ENCODE results near the gene SGF29. TPM values are rescaled to one million over a fixed set of nuclear protein-coding genes. Genes with fewer than 3 reads are reported as not detected.
"Not testable (repeated sequence)": the region's sequence is repeated elsewhere in the genome, so short reads cannot be mapped to it uniquely, and the experiment has no call there.

The SGF29 gene
- total RNA-seq, 1 donor from 2014 or later: 18.6 TPM

- no peak for TF ChIP-seq CTCF (IDR thresholded peaks at IDR 0.05; ENCODE audit: unreplicated experiment)
- no peaks in the 10 kb centered on the region for H3K4me1 Mint-ChIP-seq (ENCODE audit: unreplicated experiment)
- H3K27ac Mint-ChIP-seq (ENCODE audit: unreplicated experiment): no peak overlapping the region
- H3K9me3 Mint-ChIP-seq (ENCODE audit: unreplicated experiment): no peaks in the 10 kb centered on the region
- no peaks in the 10 kb centered on the region for H3K36me3 Mint-ChIP-seq (ENCODE audit: low read depth, unreplicated experiment)
- DNase-seq (ENCODE audit: low spot score): no peak
- H3K27me3 Mint-ChIP-seq (ENCODE audit: unreplicated experiment): peaks cover 2% of the 10 kb centered on the region
- no peak overlapping the region for H3K4me3 Mint-ChIP-seq (ENCODE audit: unreplicated experiment)
These were observed 62.9 kb downstream of the SGF29 start for GRCh38 chr16:28616636-28617035.

DNA sequence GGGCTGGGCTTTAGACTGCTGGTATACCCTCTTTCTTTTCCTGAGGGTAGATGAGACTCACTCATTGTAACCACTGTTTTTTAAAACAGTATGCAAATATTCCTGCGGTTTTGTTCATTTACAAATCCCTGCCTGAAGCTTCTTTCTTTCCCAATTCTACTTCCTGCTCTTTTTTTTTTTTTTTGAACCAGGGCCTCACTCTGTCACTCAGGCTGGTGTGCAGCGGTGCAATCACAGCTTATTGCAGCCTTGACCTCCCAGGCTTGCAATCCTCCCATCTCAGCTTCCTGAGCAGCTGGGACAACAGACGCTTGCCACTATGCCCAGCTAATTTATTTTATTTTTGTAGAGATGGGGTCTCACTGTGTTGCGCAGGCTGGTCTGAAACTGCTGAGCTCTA lies 64.2 kb downstream of the SGF29 start:
- Mint-ChIP-seq H3K4me3 (ENCODE audit: unreplicated experiment) (no peak overlapping the region), H3K27ac (ENCODE audit: unreplicated experiment) (no peak overlapping the region), H3K9me3 (ENCODE audit: unreplicated experiment) (no peaks in the 10 kb centered on the region), H3K4me1 (ENCODE audit: unreplicated experiment) (no peaks in the 10 kb centered on the region), H3K36me3 (ENCODE audit: low read depth, unreplicated experiment) (no peaks in the 10 kb centered on the region), H3K27me3 (ENCODE audit: unreplicated experiment) (peaks cover 2% of the 10 kb centered on the region)
- no peak for TF ChIP-seq CTCF (IDR thresholded peaks at IDR 0.05; ENCODE audit: unreplicated experiment)
- no peak for DNase-seq (ENCODE audit: low spot score)

GRCh38 chr16:28620316-28620715 lies 66.6 kb downstream of the SGF29 start:
- not testable (repeated sequence) for H3K4me1 Mint-ChIP-seq (ENCODE audit: unreplicated experiment); DNase-seq (ENCODE audit: low spot score); H3K27ac Mint-ChIP-seq (ENCODE audit: unreplicated experiment); H3K4me3 Mint-ChIP-seq (ENCODE audit: unreplicated experiment); H3K36me3 Mint-ChIP-seq (ENCODE audit: low read depth, unreplicated experiment); H3K9me3 Mint-ChIP-seq (ENCODE audit: unreplicated experiment); H3K27me3 Mint-ChIP-seq (ENCODE audit: unreplicated experiment)

GRCh38 chr16:28621481-28622155 lies 67.9 kb downstream of the SGF29 start:
- Mint-ChIP-seq H3K4me1 (ENCODE audit: unreplicated experiment) (no peaks in the 10 kb centered on the region), H3K36me3 (ENCODE audit: low read depth, unreplicated experiment) (no peaks in the 10 kb centered on the region), H3K27me3 (ENCODE audit: unreplicated experiment) (no peaks in the 10 kb centered on the region), H3K27ac (ENCODE audit: unreplicated experiment) (no peak overlapping the region), H3K4me3 (ENCODE audit: unreplicated experiment) (no peak overlapping the region), H3K9me3 (ENCODE audit: unreplicated experiment) (no peaks in the 10 kb centered on the region)
- no peak for DNase-seq (ENCODE audit: low spot score)
- no peak for TF ChIP-seq CTCF (IDR thresholded peaks at IDR 0.05; ENCODE audit: unreplicated experiment)

DNA sequence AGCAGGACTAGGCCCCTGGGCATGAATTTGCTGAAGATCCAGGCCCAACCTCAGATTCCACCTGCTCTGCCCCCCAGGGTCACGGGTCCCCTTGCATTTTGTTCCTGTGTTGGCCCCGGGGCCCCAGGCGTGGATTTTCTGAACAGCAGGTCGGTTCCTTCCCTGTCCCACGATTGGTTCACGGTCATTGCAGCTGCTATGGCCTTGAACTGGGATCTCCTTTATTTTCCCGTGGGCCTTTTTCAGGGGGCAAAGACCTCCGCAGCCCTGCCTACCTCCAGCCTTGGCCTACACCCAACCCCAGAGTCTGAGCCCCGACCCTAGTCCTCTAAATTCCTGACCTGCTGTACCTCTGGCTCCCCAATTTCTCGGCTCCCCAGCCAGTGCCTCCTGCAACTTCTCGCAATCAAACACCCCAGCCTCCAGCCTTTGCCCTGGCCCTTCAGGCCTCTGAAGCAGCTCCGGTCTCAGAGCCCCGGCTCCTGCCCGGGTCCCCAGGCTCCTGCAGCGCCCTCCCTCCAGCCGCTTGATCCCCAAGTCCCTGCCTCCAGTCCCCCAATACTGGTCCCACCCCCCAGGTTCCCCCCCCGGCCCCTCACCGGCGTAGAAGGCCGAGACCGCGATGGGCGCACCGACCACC lies 68.9 kb downstream of the SGF29 start:
- DNase-seq (ENCODE audit: low spot score); H3K4me1 Mint-ChIP-seq (ENCODE audit: unreplicated experiment); H3K27me3 Mint-ChIP-seq (ENCODE audit: unreplicated experiment); H3K9me3 Mint-ChIP-seq (ENCODE audit: unreplicated experiment); H3K4me3 Mint-ChIP-seq (ENCODE audit: unreplicated experiment); H3K36me3 Mint-ChIP-seq (ENCODE audit: low read depth, unreplicated experiment); H3K27ac Mint-ChIP-seq (ENCODE audit: unreplicated experiment): not testable (repeated sequence)

DNA sequence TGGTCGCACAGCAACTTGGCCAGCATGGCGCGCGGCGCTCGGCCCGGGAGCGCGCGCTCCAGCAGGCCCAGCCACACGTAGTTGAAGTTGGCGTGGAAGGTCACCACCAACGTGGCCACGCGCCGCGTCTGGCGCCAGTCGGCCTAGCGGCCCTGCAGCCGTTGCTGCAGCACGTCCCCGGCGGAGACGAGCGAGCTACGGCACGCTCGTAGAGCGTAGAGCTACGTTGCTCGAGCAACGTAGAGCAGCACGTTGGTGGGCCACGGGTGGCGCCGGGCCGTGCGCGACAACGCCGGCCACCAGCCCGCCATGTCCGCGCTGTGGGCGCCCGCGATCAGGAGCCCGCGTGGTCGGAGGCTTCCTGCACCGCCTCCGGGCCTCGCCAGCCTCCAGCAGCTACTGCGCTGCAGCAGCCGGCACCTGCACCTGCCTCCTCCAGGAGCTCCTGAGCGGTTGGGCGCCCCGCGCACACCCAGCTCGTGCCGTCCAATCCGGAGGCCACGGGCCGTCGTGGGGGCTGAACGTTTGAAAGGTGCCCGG lies 69.5 kb downstream of the SGF29 start:
- Mint-ChIP-seq H3K4me1 (ENCODE audit: unreplicated experiment) (no peaks in the 10 kb centered on the region), H3K4me3 (ENCODE audit: unreplicated experiment) (no peak overlapping the region), H3K27ac (ENCODE audit: unreplicated experiment) (no peak overlapping the region), H3K27me3 (ENCODE audit: unreplicated experiment) (no peaks in the 10 kb centered on the region), H3K9me3 (ENCODE audit: unreplicated experiment) (no peaks in the 10 kb centered on the region), H3K36me3 (ENCODE audit: low read depth, unreplicated experiment) (no peaks in the 10 kb centered on the region)
- DNase-seq (ENCODE audit: low spot score): no peak
- no peak for TF ChIP-seq CTCF (IDR thresholded peaks at IDR 0.05; ENCODE audit: unreplicated experiment)

DNA sequence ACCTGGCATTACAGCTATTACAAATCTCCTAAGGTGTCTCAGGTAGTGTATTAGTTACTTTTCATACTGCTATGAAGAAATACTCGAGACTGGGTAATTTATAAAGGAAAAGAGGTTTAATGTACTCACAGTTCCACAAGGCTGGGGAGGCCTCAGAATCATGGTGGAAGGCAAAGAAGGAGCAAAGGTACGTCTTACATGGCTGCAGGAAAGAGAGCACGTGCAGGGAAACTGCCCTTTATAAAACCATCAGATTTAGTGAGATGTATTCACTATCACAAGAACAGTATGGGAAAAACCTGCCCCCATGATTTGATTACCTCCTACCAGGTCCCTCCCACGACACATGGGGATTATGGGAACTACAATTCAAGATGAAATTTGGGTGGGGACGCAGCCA lies 77.2 kb downstream of the SGF29 start:
- not testable (repeated sequence) for H3K4me3 Mint-ChIP-seq (ENCODE audit: unreplicated experiment); H3K36me3 Mint-ChIP-seq (ENCODE audit: low read depth, unreplicated experiment); DNase-seq (ENCODE audit: low spot score); H3K4me1 Mint-ChIP-seq (ENCODE audit: unreplicated experiment); H3K27me3 Mint-ChIP-seq (ENCODE audit: unreplicated experiment); H3K27ac Mint-ChIP-seq (ENCODE audit: unreplicated experiment); H3K9me3 Mint-ChIP-seq (ENCODE audit: unreplicated experiment)

GRCh38 chr16:28636093-28636823 lies 82.5 kb downstream of the SGF29 start:
- H3K36me3 Mint-ChIP-seq (ENCODE audit: low read depth, unreplicated experiment); H3K9me3 Mint-ChIP-seq (ENCODE audit: unreplicated experiment); H3K4me3 Mint-ChIP-seq (ENCODE audit: unreplicated experiment); H3K27me3 Mint-ChIP-seq (ENCODE audit: unreplicated experiment); H3K27ac Mint-ChIP-seq (ENCODE audit: unreplicated experiment); DNase-seq (ENCODE audit: low spot score); H3K4me1 Mint-ChIP-seq (ENCODE audit: unreplicated experiment): not testable (repeated sequence)

Measured in endothelial cell (in vitro differentiated cells).